Ascending aorta (tissue), 2 donors: ENCODE measurements around the gene UBE2R2. TPM values are rescaled to one million over a fixed set of nuclear protein-coding genes. Genes with fewer than 3 reads are reported as not detected.
"Not testable (repeated sequence)": the region's sequence is repeated elsewhere in the genome, so short reads cannot be mapped to it uniquely, and the experiment has no call there.

ENCODE experiments used
- DNase-seq, 2 donors: peaks; one replicate each; pipeline ENCODE4 v3.0.0-alpha.2; 2019; ENCODE audit warnings: low spot score in 2 of 2
- H3K27ac ChIP-seq, 2 donors: fragments of 200-600 bp; sonication (generic); one replicate each; pipeline ENCODE4 v1.5.1; 2016 to 2017; ENCODE audit warnings: mild to moderate bottlenecking in 1 of 2
- H3K27me3 ChIP-seq: fragments of 200-600 bp; sonication (generic); one replicate; pipeline ENCODE4 v1.5.1; 2017
- H3K36me3 ChIP-seq, 2 donors: fragments of 200-600 bp; sonication (generic); one replicate each; pipeline ENCODE4 v1.5.1; 2016
- H3K4me1 ChIP-seq, 2 donors: fragments of 200-600 bp; sonication (generic); one replicate each; pipeline ENCODE4 v1.5.1; 2016 to 2017; ENCODE audit warnings: mild to moderate bottlenecking in 1 of 2
- H3K4me3 ChIP-seq, 2 donors: fragments of 200-600 bp; sonication (generic); one replicate each; pipeline ENCODE4 v1.5.1; 2016 to 2017; ENCODE audit warnings: mild to moderate bottlenecking in 1 of 2
- H3K9me3 ChIP-seq, 2 donors: fragments of 200-600 bp; sonication (generic); one replicate each; pipeline ENCODE4 v1.5.1; 2016
- CTCF ChIP-seq, 3 experiments: fragments of 200-600 bp in 2 of 3; fragments of 450-650 bp in 1 of 3; sonication (generic) in 2 of 3; IDR thresholded peaks; one replicate each; pipeline ENCODE4 v1.5.1; 2016 to 2019; ENCODE audit warnings: antibody characterized with exemption in 3 of 3, mild to moderate bottlenecking in 1 of 3, moderate library complexity in 1 of 3
- intact Hi-C: fragments of 100-400 bp; cut with DNase I; formaldehyde crosslinking; loops from one replicate; pipeline ENCODE4 v1.15.1; 2023
- total RNA-seq: library from RNA; depleted of rRNA; stranded (reverse); fragments of >200 nt; gene quantifications from one replicate; pipeline ENCODE4 v1.1.0, GENCODE V29; 2016

UBE2R2 gene, protein sequence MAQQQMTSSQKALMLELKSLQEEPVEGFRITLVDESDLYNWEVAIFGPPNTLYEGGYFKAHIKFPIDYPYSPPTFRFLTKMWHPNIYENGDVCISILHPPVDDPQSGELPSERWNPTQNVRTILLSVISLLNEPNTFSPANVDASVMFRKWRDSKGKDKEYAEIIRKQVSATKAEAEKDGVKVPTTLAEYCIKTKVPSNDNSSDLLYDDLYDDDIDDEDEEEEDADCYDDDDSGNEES
- total RNA-seq, result 7.2 TPM

DNA sequence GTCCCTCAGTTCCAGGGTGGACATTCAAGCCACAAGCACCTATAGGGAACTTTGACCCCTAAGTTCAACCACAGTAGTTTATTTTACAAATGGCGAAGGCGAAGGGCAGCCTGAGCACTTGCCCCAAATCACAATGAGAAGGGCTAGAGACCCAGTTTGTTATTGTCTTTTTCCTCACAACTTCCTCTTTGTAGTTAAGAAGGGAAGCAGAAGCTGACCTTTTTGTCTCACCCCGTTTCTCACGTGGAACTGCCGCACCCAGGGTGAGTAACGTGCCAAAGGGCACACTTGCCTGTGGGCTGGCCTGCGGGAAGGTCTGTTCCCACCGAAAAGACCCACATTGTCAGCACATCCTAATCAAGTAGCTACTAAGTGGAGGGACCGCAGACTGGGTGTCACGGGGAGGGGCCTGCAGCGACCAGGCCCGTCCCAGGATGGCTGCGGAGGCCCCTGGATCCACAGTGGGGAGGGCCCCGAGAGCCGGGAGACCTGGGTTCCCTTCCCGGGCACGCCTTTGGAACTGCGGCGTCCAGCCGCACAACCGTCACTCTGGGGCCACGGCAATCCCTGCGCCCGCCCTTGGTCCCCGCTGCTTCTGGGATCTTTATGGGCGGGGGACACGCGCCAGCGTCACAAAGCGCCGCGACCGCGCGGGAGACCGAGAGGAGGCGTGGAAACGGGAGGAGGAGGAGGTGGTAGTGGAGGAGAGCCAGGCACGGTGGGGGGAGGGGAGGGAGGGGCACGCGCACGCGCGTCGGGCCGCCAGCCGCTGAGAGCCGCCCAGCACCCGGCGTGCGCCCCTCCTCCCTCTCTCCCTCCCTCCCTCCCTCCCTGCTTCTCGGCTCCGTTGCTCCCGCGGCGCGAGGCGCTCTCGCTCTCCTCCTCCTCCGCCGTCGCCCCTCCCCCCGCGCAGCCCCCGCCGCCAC lies at the start of gene UBE2R2:
UBE2R2 (plus strand) TSS at position 834 of the 926 bp plus-strand sequence. CDS start 598 bp downstream, outside the sequence.
- Histone ChIP-seq H3K9me3 (no peaks in the 10 kb centered on the region), H3K36me3 (no peaks in the 10 kb centered on the region), H3K4me1 (peaks cover 0 to 25% of the 10 kb centered on the region in 2 donors), H3K27me3 (no peaks in the 10 kb centered on the region), H3K4me3 (peak within 1 kb of the TSS; percentile 85 to 95), H3K27ac (peak within 1 kb of the TSS; percentile 99 to 100)
- TF ChIP-seq CTCF (IDR thresholded peaks at IDR 0.05), result no peak
- DNase-seq, result peak; percentile 68 to 95
- intact Hi-C loops, result loop anchor here (1.0 to 10.0 kb wide), 7 partner anchors 20 to 1178 kb away; partner anchors contain the start of genes NFX1, UBAP1 and UBAP2

DNA sequence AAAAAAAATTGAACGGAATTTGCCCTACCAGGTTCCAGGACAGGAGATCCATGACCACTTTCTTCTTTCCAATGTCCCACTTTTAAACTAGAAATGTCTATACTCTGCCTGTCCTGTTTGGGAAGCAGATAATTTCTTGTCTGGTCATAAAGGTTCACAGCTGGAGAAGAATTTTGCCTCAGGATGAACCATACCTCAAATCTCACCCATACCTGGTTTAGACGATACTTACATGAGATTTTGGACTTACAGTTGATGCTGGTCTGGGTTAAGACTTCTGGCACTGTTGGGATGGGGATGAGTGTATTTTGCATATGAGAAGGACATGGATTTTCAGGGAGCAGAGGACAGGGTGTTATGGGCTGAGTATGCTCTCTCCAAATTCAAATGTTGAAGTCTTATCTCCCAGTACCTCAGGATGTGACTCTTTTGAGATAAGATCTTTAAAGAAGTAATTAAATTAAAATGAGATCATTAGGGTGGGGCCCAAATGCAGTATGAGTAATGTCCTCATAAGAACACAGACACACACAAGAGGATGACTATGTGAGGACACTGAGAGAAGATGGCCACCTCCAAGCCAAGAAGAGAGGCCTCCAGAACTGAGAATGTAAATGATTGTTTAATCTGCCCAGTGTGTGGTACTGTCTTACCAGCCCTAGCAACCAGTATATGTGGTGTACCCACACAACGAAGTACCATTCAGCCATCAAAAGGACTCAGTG lies 46.6 kb upstream of the UBE2R2 start:
- H3K27me3 ChIP-seq, DNase-seq, H3K9me3 ChIP-seq, H3K27ac ChIP-seq, H3K36me3 ChIP-seq, intact Hi-C loops, H3K4me1 ChIP-seq, H3K4me3 ChIP-seq: not testable (repeated sequence)

- H3K36me3 ChIP-seq, intact Hi-C loops, H3K27ac ChIP-seq, H3K27me3 ChIP-seq, DNase-seq, H3K4me1 ChIP-seq, H3K9me3 ChIP-seq, H3K4me3 ChIP-seq: not testable (repeated sequence)
Observed at GRCh38 chr9:33773135-33773534, 43.8 kb upstream of the UBE2R2 start.

DNA sequence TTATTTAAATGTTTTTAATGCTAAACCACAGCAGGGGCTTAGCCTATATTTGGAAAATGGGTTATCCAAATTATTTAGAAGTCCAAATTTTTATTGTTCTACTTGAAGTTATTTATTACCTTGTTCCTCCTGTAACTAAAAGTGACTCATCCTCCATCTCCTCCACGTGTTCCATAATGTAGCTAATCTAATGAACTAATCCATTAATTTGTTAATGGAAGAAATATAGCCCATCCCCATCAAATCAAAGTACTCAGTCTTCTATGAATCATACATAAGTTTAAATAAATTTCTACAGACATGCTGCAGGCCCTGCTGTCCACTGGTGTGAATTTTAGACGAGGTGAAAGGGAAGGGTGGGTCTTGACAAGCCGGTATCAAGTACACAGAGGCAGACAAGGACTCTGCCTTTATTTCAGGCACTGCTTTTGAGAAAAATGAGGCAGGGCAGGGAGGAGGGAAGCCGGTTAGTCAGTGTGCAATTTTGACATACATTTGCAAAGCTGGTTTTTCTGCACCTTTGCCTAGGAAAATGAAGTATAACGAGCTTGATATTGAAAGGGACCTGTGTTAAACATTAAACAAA lies 42.8 kb upstream of the UBE2R2 start:
- H3K9me3 ChIP-seq, H3K36me3 ChIP-seq, DNase-seq, H3K27ac ChIP-seq, intact Hi-C loops, H3K4me1 ChIP-seq, H3K4me3 ChIP-seq, H3K27me3 ChIP-seq: not testable (repeated sequence)

DNA sequence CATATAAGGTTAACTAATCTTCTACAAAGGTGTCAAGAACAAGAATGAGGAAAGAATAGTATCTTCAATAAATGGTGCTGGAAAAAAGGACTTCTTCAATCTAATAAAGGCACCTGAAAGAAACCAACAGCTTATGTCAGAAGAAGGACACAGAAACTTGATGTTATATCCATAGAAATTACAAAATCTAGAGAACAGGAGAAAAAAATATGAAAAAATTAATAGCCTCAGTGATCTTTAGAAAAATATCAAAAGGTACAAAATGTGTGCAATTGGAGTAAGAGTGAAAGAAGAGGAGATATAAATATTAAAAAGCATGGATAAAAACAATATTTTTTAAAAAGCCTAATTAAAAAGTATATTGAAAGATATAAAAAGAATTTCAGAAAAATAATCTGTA lies 40.4 kb upstream of the UBE2R2 start:
- no peak overlapping the region for H3K27ac ChIP-seq
- no peaks in the 10 kb centered on the region for H3K9me3 ChIP-seq
- no peak for DNase-seq
- no peaks in the 10 kb centered on the region for H3K36me3 ChIP-seq
- TF ChIP-seq CTCF (IDR thresholded peaks at IDR 0.05), result no peak
- no peak overlapping the region for H3K4me3 ChIP-seq
- no peaks in the 10 kb centered on the region for H3K4me1 ChIP-seq
- no peaks in the 10 kb centered on the region for H3K27me3 ChIP-seq
- intact Hi-C loops, result no loop called here

- Histone ChIP-seq H3K36me3 (no peaks in the 10 kb centered on the region), H3K4me3 (no peak overlapping the region), H3K27me3 (no peaks in the 10 kb centered on the region), H3K4me1 (no peaks in the 10 kb centered on the region), H3K27ac (no peak overlapping the region), H3K9me3 (no peaks in the 10 kb centered on the region)
- intact Hi-C loops, result no loop called here
- peak; percentile 13 to 73 (median 66) for TF ChIP-seq CTCF (IDR thresholded peaks at IDR 0.05)
- DNase-seq, result no peak
Observed at GRCh38 chr9:33778700-33779351, 38.1 kb upstream of the UBE2R2 start.
